SK-N-SH treated with all-trans-retinoic acid at 6 μM for 48 hours (cell line): Measurements from ENCODE around the gene SQSTM1.

ENCODE experiments used
- ATAC-seq: fragments of 200-7000 bp; cut with Tn5 transposase; 3 replicates; pipeline ENCODE4 v1.9.1; 2020; ENCODE audit warnings: mild to moderate bottlenecking, moderate library complexity
- ARNTL ChIP-seq: fragments of 450-650 bp; formaldehyde crosslinking; IDR thresholded peaks from 2 replicates; pipeline ENCODE4 v1.5.0; 2020; ENCODE audit warnings: low read depth, mild to moderate bottlenecking, moderate library complexity, borderline replicate concordance
- BACH2 ChIP-seq: fragments of 250-450 bp; sonication (Bioruptor Pico); IDR thresholded peaks from 2 replicates; pipeline ENCODE4 v1.9.0; 2021; ENCODE audit warnings: mild to moderate bottlenecking, borderline replicate concordance
- CREB5 ChIP-seq: fragments of 250-450 bp; sonication (Bioruptor Pico); IDR thresholded peaks from 2 replicates; pipeline ENCODE4 v1.5.1; 2020; ENCODE audit warnings: low read depth, mild to moderate bottlenecking, moderate library complexity
- CSDC2 ChIP-seq: fragments of 250-450 bp; sonication (Bioruptor Pico); IDR thresholded peaks from 2 replicates; pipeline ENCODE4 v1.5.0; 2020; ENCODE audit warnings: mild to moderate bottlenecking, moderate library complexity
- CSRNP3 ChIP-seq: fragments of 250-450 bp; sonication (Bioruptor Pico); IDR thresholded peaks from 2 replicates; pipeline ENCODE4 v1.5.1; 2021; ENCODE audit warnings: mild to moderate bottlenecking, moderate library complexity
- ESRRG ChIP-seq: fragments of 250-450 bp; sonication (Bioruptor Pico); IDR thresholded peaks from 2 replicates; pipeline ENCODE4 v1.6.1; 2021; ENCODE audit warnings: mild to moderate bottlenecking
- GLIS3 ChIP-seq: fragments of 250-450 bp; sonication (Bioruptor Pico); IDR thresholded peaks from 2 replicates; pipeline ENCODE4 v1.5.0; 2020; ENCODE audit warnings: mild to moderate bottlenecking, moderate library complexity
- ISL1 ChIP-seq: fragments of 250-450 bp; sonication (Bioruptor Pico); IDR thresholded peaks from 2 replicates; pipeline ENCODE4 v2.1.2; 2022; ENCODE audit warnings: mild to moderate bottlenecking, moderate library complexity
- OSR1 ChIP-seq: fragments of 250-450 bp; sonication (Bioruptor Pico); IDR thresholded peaks from 2 replicates; pipeline ENCODE4 v1.8.0; 2022; ENCODE audit warnings: moderate library complexity, mild to moderate bottlenecking, inconsistent platforms
- PPARA ChIP-seq: fragments of 250-450 bp; sonication (Bioruptor Pico); IDR thresholded peaks from 2 replicates; pipeline ENCODE4 v1.5.0; 2020; ENCODE audit warnings: mild to moderate bottlenecking, borderline replicate concordance
- SNAI2 ChIP-seq: fragments of 250-450 bp; sonication (Bioruptor Pico); IDR thresholded peaks from 2 replicates; pipeline ENCODE4 v1.5.0; 2020; ENCODE audit warnings: mild to moderate bottlenecking, moderate library complexity
- TCF4 ChIP-seq: fragments of 250-450 bp; sonication (Bioruptor Pico); IDR thresholded peaks from 2 replicates; pipeline ENCODE4 v1.8.0; 2021; ENCODE audit warnings: mild to moderate bottlenecking, moderate library complexity, borderline replicate concordance
- TOX ChIP-seq: fragments of 250-450 bp; sonication (Bioruptor Pico); IDR thresholded peaks from 2 replicates; pipeline ENCODE4 v1.8.0; 2021; ENCODE audit warnings: mild to moderate bottlenecking, moderate library complexity, borderline replicate concordance
- TSHZ2 ChIP-seq: fragments of 250-450 bp; sonication (Bioruptor Pico); IDR thresholded peaks from 2 replicates; pipeline ENCODE4 v1.5.0; 2020; ENCODE audit warnings: mild to moderate bottlenecking, moderate library complexity
- ZC3H10 ChIP-seq: fragments of 250-450 bp; sonication (Bioruptor Pico); IDR thresholded peaks from 2 replicates; pipeline ENCODE4 v1.5.1; 2021; ENCODE audit warnings: mild to moderate bottlenecking, moderate library complexity
- ZFP3 ChIP-seq: fragments of 250-450 bp; sonication (Bioruptor Pico); IDR thresholded peaks from 2 replicates; pipeline ENCODE4 v1.5.0; 2020; ENCODE audit warnings: mild to moderate bottlenecking, moderate library complexity
- ZFP30 ChIP-seq: fragments of 450-650 bp; formaldehyde crosslinking; IDR thresholded peaks from 2 replicates; pipeline ENCODE4 v1.5.0; 2022; ENCODE audit warnings: mild to moderate bottlenecking, moderate library complexity
- ZNF8 ChIP-seq: fragments of 450-650 bp; formaldehyde crosslinking; IDR thresholded peaks from 2 replicates; pipeline ENCODE4 v1.5.0; 2020; ENCODE audit warnings: mild to moderate bottlenecking, moderate library complexity
- TF ChIP-seq, protein P1 (sequence below): fragments of 250-450 bp; sonication (Bioruptor Pico); IDR thresholded peaks from 2 replicates; pipeline ENCODE4 v1.8.0; 2021; ENCODE audit warnings: low read depth, mild to moderate bottlenecking, moderate library complexity, borderline replicate concordance
- TF ChIP-seq, protein P2 (sequence below): fragments of 250-450 bp; sonication (Bioruptor Pico); IDR thresholded peaks from 2 replicates; pipeline ENCODE4 v1.8.0; 2020; ENCODE audit warnings: mild to moderate bottlenecking, moderate library complexity, borderline replicate concordance

The SQSTM1 gene

DNA sequence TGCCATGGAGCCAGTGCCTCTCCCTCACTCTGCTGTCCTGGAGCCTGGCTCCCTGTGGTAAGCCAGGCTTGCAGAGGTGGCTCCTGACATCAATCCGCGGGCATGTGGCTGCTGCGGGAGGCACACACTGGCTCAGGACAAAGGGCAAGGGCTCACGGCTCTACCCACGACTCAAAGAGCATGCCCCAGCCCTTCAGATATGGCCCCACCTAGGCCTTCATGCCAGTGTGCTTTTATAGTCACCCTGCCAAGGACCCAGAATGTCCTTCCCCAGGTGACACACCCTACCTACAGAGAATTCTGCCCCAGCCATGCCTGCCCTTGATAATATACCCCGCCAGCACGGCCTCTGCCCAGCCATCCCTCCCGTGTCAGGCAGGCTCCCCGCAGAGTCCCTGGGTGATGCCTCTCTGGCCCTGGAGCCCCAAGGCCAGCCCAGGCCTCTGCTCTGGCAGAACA is 15.6 kb upstream of the SQSTM1 start:
- ATAC-seq = peak; percentile 9
- TF ChIP-seq ARNTL (CRISPR knock-in tag) (no peak), TOX (CRISPR knock-in tag) (no peak), SNAI2 (CRISPR knock-in tag) (no peak), OSR1 (CRISPR knock-in tag) (no peak), CSDC2 (CRISPR knock-in tag) (no peak), CSRNP3 (CRISPR knock-in tag) (no peak), GLIS3 (CRISPR knock-in tag) (no peak), ZNF8 (CRISPR knock-in tag) (no peak), TCF4 (no peak), CREB5 (CRISPR knock-in tag) (no peak)

- peak; percentile 45 for ATAC-seq
- TF ChIP-seq ZFP30 (CRISPR knock-in tag) = no peak
- TF ChIP-seq TSHZ2 (CRISPR knock-in tag) = no peak
- no peak for TF ChIP-seq GLIS3 (CRISPR knock-in tag)
- no peak for TF ChIP-seq TOX (CRISPR knock-in tag)
- TF ChIP-seq PPARA (CRISPR knock-in tag) = no peak
- TF ChIP-seq ARNTL (CRISPR knock-in tag) = no peak
- TF ChIP-seq CREB5 (CRISPR knock-in tag) = no peak
- no peak for TF ChIP-seq BACH2 (CRISPR knock-in tag)
- TF ChIP-seq ZFP3 = no peak
- no peak for TF ChIP-seq CSRNP3 (CRISPR knock-in tag)
- TF ChIP-seq, protein P1, sequence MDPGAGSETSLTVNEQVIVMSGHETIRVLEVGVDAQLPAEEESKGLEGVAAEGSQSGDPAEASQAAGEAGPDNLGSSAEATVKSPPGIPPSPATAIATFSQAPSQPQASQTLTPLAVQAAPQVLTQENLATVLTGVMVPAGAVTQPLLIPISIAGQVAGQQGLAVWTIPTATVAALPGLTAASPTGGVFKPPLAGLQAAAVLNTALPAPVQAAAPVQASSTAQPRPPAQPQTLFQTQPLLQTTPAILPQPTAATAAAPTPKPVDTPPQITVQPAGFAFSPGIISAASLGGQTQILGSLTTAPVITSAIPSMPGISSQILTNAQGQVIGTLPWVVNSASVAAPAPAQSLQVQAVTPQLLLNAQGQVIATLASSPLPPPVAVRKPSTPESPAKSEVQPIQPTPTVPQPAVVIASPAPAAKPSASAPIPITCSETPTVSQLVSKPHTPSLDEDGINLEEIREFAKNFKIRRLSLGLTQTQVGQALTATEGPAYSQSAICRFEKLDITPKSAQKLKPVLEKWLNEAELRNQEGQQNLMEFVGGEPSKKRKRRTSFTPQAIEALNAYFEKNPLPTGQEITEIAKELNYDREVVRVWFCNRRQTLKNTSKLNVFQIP = no peak
- no peak for TF ChIP-seq ISL1
These were observed 15.0 kb upstream of the SQSTM1 start for GRCh38 chr5:179805529-179806249.

DNA sequence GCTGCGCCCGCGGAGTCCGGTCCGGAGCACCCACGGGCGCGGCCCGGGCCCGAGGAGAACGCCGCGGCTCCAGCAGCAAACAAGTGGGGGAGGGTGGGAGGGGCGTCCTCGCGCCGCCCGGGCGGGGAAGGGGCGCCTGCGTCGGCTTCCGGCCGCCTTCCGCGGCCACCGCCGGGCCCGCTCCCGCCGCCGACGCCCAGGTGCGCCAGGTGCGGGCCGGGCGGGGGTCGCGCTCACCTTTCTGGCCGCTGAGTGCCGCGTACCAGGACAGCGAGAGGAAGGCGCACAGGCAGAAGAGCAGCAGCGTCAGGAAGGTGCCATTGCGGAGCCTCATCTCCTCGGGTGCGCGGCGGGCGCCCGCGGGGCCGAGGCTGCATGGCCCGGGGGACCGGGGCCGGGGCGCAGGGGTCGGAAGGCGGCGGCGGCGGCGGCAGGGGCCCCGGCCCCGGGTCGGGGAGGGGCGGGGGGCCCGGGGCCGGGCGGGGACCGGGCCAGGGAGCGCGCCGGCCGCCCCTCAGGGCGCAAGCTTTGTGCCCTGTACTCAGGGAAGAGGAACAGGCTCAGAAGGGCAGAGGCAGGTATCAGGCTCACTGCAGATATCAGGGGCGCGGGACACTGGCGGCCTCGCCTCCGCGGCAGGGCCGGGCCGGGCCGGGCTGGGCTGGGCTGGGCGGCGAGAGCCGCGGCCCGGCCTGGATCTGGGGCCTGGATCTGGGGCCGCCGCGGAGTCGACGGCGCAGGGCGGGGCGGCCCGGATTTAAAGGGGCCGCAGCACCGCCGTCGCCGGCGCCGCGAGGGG is 14.3 kb upstream of the SQSTM1 start, which contains the start of gene MGAT4B:
MGAT4B (minus strand) TSS at position 617 of the 799 bp plus-strand sequence; CDS start at position 334, 283 bp downstream.
- TF ChIP-seq ZC3H10 (CRISPR knock-in tag) = no peak
- TF ChIP-seq, protein P2, sequence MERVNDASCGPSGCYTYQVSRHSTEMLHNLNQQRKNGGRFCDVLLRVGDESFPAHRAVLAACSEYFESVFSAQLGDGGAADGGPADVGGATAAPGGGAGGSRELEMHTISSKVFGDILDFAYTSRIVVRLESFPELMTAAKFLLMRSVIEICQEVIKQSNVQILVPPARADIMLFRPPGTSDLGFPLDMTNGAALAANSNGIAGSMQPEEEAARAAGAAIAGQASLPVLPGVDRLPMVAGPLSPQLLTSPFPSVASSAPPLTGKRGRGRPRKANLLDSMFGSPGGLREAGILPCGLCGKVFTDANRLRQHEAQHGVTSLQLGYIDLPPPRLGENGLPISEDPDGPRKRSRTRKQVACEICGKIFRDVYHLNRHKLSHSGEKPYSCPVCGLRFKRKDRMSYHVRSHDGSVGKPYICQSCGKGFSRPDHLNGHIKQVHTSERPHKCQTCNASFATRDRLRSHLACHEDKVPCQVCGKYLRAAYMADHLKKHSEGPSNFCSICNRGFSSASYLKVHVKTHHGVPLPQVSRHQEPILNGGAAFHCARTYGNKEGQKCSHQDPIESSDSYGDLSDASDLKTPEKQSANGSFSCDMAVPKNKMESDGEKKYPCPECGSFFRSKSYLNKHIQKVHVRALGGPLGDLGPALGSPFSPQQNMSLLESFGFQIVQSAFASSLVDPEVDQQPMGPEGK (CRISPR knock-in tag) = no peak
- no peak for TF ChIP-seq CREB5 (CRISPR knock-in tag)
- TF ChIP-seq BACH2 (CRISPR knock-in tag) = no peak
- no peak for TF ChIP-seq ESRRG (CRISPR knock-in tag)
- no peak for TF ChIP-seq ZFP3
- ATAC-seq = peak; percentile 83
